ENCODE results near the gene MLYCD.

The MLYCD gene

DNA sequence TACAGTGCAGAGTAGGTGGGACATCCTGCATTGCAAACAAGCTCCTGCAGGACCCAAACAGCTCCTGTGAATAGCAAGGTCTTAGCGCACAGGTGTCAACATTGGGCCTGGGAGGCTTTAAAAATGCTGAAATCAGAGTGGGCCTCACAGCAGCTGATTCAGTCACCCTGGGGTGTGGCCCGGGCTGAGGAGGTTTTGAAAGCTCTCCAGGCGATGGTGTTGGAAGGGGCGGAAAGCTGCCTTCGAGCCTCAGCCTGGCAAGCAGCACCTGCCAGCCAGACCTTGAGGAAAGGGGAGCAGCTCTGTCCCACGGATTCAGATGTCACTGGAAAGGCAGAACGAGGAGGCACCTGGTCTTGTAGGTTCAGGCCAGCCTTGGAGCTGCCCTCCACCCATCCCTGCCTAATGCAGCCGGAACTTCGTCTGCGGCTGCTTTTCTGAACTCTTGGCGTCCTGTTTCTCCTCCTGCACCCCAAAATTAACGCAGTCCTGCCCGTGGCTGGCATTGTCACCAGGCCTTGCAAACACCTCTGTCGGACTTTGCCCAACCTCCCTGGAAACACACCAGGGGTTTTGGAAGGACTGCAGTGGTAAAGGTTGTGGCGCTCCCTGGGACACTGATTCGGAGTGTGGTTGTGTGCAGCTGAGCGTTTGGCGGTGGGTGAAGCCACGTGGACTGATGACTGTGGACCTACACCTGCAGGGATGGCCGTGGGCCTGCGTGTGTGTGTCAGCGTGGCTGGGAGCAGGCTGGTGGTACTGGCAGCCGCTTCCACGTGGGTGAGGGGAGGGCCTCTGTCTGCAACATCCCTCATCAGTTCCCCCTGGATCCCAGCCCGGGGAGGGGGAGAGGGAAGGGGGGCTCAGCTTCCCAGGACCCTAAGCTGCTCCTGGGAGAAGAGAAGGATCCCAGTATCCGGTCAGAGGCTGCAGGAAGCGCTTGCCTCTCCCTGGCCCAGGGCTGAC is 72.5 kb downstream of the MLYCD start:
- H3K4me3 ChIP-seq (replicated peaks; ENCODE audit: low read depth, low read length) = no peak overlapping the region
- TF ChIP-seq, protein P1, sequence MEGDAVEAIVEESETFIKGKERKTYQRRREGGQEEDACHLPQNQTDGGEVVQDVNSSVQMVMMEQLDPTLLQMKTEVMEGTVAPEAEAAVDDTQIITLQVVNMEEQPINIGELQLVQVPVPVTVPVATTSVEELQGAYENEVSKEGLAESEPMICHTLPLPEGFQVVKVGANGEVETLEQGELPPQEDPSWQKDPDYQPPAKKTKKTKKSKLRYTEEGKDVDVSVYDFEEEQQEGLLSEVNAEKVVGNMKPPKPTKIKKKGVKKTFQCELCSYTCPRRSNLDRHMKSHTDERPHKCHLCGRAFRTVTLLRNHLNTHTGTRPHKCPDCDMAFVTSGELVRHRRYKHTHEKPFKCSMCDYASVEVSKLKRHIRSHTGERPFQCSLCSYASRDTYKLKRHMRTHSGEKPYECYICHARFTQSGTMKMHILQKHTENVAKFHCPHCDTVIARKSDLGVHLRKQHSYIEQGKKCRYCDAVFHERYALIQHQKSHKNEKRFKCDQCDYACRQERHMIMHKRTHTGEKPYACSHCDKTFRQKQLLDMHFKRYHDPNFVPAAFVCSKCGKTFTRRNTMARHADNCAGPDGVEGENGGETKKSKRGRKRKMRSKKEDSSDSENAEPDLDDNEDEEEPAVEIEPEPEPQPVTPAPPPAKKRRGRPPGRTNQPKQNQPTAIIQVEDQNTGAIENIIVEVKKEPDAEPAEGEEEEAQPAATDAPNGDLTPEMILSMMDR (IDR thresholded peaks at IDR 0.05; ENCODE audit: low read length, missing control alignments) = no peak
- no peak for DNase-seq (ENCODE audit: low read depth)

DNA sequence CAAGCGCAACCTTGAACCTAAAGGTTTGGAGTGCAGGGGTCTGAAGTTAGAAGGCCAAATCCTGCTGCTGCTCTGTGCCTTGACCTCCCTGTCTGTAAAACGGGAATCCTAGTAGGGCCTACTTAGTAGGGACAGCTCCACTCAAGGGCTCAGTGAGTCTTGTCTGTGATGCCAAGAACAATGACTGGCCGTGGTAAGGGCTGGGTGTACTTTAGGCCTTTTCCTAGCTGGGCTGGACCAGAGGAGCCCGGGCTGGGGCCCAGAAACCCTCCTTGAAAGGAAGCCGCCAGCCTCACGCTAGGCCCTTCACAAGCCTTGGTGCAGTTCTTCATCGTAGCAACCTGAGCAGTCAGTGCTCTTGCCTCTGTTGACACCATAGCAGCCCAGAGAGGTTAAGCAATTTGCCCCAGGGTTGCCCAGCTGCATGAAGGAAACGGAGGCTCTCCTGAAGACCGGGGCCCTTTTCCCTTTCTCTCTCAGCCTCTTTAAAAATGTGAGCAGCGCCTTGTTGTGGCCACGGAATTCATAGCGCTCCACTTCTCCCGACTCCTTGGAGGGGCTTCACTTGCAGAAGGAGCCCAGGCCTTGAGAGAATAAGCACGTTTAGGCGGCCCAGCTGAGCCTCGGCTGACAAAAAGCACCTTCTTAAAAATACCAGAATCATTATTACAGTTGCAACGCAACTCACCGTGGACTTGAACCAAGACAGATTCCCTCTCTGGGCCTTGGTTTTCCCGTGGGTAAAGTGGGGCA is 73.5 kb downstream of the MLYCD start:
- DNase-seq (ENCODE audit: low read depth) = no peak
- TF ChIP-seq, protein P1 (IDR thresholded peaks at IDR 0.05; ENCODE audit: low read length, missing control alignments) = no peak
- H3K4me3 ChIP-seq (replicated peaks; ENCODE audit: low read depth, low read length) = no peak overlapping the region

DNA sequence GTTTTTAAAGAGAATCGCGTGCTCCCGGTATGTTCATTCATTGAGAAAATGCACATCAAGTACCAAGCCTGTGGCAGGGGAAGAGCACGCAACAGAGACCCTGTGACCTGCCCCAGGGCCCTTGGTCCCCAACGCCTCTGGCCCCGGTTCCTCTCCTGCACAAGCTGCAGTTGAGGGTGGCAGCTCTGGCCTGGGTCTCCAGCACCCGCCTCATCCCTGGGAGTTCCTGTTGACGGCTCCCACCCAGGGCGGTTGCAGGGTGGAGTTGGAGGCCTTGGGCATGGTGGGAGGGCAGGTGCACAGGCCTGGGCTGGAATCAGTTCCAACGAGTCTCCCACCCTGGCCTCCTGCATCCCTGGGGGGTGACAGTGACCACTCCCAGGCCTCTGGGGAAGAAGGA is 74.2 kb downstream of the MLYCD start:
- TF ChIP-seq, protein P1 (IDR thresholded peaks at IDR 0.05; ENCODE audit: low read length, missing control alignments) = no peak
- DNase-seq (ENCODE audit: low read depth) = no peak

DNA sequence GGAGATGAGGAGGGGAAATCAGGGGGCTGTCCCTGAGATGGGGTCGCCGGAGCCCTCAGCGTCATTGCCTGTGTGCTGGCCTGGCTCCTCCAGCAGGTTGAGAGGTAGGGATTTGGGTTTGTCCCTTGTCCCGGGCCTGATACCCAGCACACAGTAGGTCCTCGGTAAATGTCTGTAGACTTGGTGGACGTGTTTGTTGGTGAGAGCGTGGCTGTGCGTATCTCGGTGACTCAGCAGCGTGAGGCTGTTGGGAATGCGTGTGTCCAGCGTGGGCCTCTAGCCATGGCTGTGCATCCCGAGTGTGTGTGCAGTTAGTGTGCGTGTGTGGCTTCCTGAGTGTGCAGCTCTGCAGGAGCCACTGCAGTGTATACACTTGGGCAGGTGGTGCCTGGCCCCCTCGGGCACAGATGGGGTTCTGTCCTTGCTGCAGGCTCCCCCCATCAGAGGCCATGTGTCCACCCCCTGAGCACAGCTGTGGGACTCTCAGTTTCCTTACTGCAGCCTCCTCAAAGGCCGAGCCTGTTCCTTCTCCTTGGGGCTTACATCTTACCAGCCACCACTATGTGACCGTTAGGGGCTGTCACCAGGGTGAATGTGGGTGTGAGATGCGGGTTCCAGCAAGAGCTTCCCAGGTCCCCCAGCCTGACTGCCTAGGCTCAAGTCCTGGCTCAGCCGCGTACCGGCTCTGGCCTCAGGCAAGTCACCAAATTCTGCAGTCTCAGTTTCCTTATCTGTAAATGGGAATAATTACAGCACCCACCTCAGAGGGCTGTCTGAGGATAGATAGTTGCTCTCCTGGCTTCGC is 74.9 kb downstream of the MLYCD start:
- TF ChIP-seq, protein P1 (IDR thresholded peaks at IDR 0.05; ENCODE audit: low read length, missing control alignments) = no peak
- no peak for DNase-seq (ENCODE audit: low read depth)
- H3K4me3 ChIP-seq (replicated peaks; ENCODE audit: low read depth, low read length) = no peak overlapping the region

More for the DNA sequence above, 74.2 kb downstream of the MLYCD start:
- no peak overlapping the region for H3K4me3 ChIP-seq (replicated peaks; ENCODE audit: low read depth, low read length)

DNA sequence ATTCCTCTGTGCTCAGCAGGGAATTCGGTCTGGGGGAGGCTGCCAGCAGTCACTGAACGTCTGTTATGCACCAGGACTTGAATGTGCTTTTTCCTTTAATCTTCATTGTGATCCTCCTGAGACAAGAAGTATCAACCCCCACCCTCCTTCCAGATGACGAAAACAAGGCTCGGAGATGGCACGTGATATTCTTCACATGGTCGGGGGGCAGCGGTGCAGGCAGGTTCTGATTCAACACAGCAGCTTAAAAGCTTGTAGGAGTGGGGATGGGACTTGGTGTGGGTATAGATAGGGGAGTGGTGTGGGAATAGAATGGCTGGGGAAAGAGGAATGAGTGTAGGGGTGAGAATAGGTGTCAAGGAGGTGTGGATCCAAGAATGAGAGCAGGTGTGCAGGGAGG is 75.6 kb downstream of the MLYCD start:
- no peak overlapping the region for H3K4me3 ChIP-seq (replicated peaks; ENCODE audit: low read depth, low read length)
- no peak for DNase-seq (ENCODE audit: low read depth)
- TF ChIP-seq, protein P1 (IDR thresholded peaks at IDR 0.05; ENCODE audit: low read length, missing control alignments) = no peak

DNA sequence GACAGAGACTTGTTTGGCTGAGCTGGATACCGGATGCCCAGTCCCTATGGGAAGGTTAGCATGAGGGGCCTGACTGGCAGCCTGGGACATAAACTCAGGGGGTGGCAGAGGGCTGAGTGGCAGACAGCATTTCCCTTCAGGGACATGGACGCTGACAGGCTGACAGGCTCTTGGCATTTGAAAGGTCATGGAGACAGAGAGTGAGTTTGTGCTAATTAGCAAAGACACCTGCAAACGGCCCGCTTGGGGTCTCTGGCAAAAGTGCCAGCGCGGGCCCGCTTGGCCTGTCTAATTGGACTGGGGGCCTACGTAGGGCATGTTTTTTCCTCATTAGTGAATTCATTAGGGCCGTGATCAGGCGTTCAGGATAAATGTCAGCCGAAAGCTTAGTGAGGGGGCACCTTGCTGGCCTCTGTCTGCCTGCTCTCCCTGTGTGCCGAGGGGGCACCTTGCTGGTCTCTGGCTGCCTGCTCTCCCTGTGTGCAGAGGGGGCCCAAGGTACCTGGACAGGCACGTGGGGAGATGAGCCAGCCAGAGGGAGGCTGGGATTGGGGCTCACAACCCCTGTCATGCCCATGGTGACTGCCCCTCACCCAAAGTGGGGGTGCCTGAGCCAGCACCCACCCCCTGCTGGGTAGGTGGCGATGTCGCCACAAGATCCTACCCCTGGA is 76.8 kb downstream of the MLYCD start:
- DNase-seq (ENCODE audit: low read depth) = no peak
- TF ChIP-seq, protein P1 (IDR thresholded peaks at IDR 0.05; ENCODE audit: low read length, missing control alignments) = no peak

More for the DNA sequence above, 76.8 kb downstream of the MLYCD start:
- H3K4me3 ChIP-seq (replicated peaks; ENCODE audit: low read depth, low read length) = no peak overlapping the region
